Skeletal muscle tissue (tissue), 4 donors: ENCODE results near the gene OPN1LW. TPM values are rescaled to one million over a fixed set of nuclear protein-coding genes. Genes with fewer than 3 reads are reported as not detected.
A peak's percentile ranks its signal among the peaks of the same experiment; 100 is the strongest.

Experiments used
- H3K27ac ChIP-seq: one replicate; pipeline ENCODE4 v1.7.0; 2013; ENCODE audit warnings: mild to moderate bottlenecking, low read depth, low read length, inconsistent platforms
- H3K27me3 ChIP-seq, 3 donors: one replicate each; pipeline ENCODE4 v1.7.0; 2013; ENCODE audit warnings: low read length in 3 of 3; ENCODE audit not compliant: control insufficient read depth in 3 of 3, insufficient read depth in 3 of 3
- H3K36me3 ChIP-seq, 3 donors: one replicate each; pipeline ENCODE4 v1.7.0; 2013; ENCODE audit warnings: low read length in 3 of 3; ENCODE audit not compliant: control insufficient read depth in 3 of 3, insufficient read depth in 3 of 3
- H3K4me1 ChIP-seq, 3 donors: one replicate each; pipeline ENCODE4 v1.7.0; 2013; ENCODE audit warnings: low read length in 3 of 3, mild to moderate bottlenecking in 3 of 3; ENCODE audit not compliant: control insufficient read depth in 3 of 3, insufficient read depth in 3 of 3
- H3K4me3 ChIP-seq, 3 donors: one replicate each; pipeline ENCODE4 v1.7.0; 2013; ENCODE audit warnings: low read length in 3 of 3
- H3K9ac ChIP-seq, 3 donors: one replicate each; pipeline ENCODE4 v1.7.0; 2013; ENCODE audit warnings: low read length in 3 of 3, mild to moderate bottlenecking in 3 of 3, moderate library complexity in 2 of 3, low read depth in 1 of 3
- H3K9me3 ChIP-seq, 3 donors: one replicate each; pipeline ENCODE4 v1.7.0; 2013; ENCODE audit warnings: low read length in 3 of 3; ENCODE audit not compliant: control insufficient read depth in 3 of 3
- total RNA-seq: library from RNA; depleted of rRNA; stranded (reverse); fragments of >200 nt; gene quantifications from one replicate; pipeline ENCODE4 v1.2.3, GENCODE V29; 2014
- donor health status: Osteomylitis.

Gene OPN1LW
- total RNA-seq, 1 donor from 2014 or later, result not detected

GRCh38 chrX:154115750-154116149, 28.3 kb upstream of the OPN1LW start:
- no peak overlapping the region for H3K27ac ChIP-seq
- H3K9me3 ChIP-seq, result no peaks in the 10 kb centered on the region
- H3K36me3 ChIP-seq, result no peaks in the 10 kb centered on the region
- no peak overlapping the region for H3K4me3 ChIP-seq
- no peaks in the 10 kb centered on the region for H3K27me3 ChIP-seq
- H3K4me1 ChIP-seq, result no peaks in the 10 kb centered on the region
- H3K9ac ChIP-seq, result no peak overlapping the region

GRCh38 chrX:154116426-154117211, 27.4 kb upstream of the OPN1LW start:
- H3K27ac ChIP-seq, result no peak overlapping the region
- H3K9me3 ChIP-seq, result no peaks in the 10 kb centered on the region
- no peaks in the 10 kb centered on the region for H3K4me1 ChIP-seq
- H3K27me3 ChIP-seq, result no peaks in the 10 kb centered on the region
- no peak overlapping the region for H3K4me3 ChIP-seq
- no peak overlapping the region for H3K9ac ChIP-seq
- no peaks in the 10 kb centered on the region for H3K36me3 ChIP-seq

- Histone ChIP-seq H3K9ac (no peak overlapping the region), H3K4me1 (peaks cover 0 to 5% (median 4%) of the 10 kb centered on the region in 3 donors), H3K27ac (no peak overlapping the region), H3K9me3 (no peaks in the 10 kb centered on the region), H3K4me3 (no peak overlapping the region), H3K36me3 (no peaks in the 10 kb centered on the region), H3K27me3 (no peaks in the 10 kb centered on the region)
These were observed 26.5 kb upstream of the OPN1LW start for GRCh38 chrX:154117566-154117965.

GRCh38 chrX:154120567-154120966, 23.5 kb upstream of the OPN1LW start:
- no peaks in the 10 kb centered on the region for H3K27me3 ChIP-seq
- no peak overlapping the region for H3K27ac ChIP-seq

GRCh38 chrX:154121207-154121606, 22.8 kb upstream of the OPN1LW start:
- H3K27ac ChIP-seq, result peak overlapping the region; percentile 56

More at GRCh38 chrX:154120567-154120966, 23.5 kb upstream of the OPN1LW start:
- Histone ChIP-seq H3K36me3 (no peaks in the 10 kb centered on the region), H3K4me1 (peaks cover 0 to 5% (median 4%) of the 10 kb centered on the region in 3 donors), H3K4me3 (no peak overlapping the region), H3K9me3 (no peaks in the 10 kb centered on the region), H3K9ac (no peak overlapping the region)

GRCh38 chrX:154121961-154122360, 22.1 kb upstream of the OPN1LW start:
- Histone ChIP-seq H3K4me3 (no peak overlapping the region), H3K9me3 (no peaks in the 10 kb centered on the region), H3K27ac (peak overlapping the region; percentile 56), H3K27me3 (no peaks in the 10 kb centered on the region), H3K9ac (no peak overlapping the region), H3K36me3 (no peaks in the 10 kb centered on the region), H3K4me1 (peaks cover 0 to 5% (median 4%) of the 10 kb centered on the region in 3 donors)

More at GRCh38 chrX:154121207-154121606, 22.8 kb upstream of the OPN1LW start:
- Histone ChIP-seq H3K9me3 (no peaks in the 10 kb centered on the region), H3K36me3 (no peaks in the 10 kb centered on the region), H3K4me3 (no peak overlapping the region), H3K4me1 (peaks cover 0 to 5% (median 4%) of the 10 kb centered on the region in 3 donors), H3K27me3 (no peaks in the 10 kb centered on the region), H3K9ac (no peak overlapping the region)

GRCh38 chrX:154123241-154124219, 20.5 kb upstream of the OPN1LW start:
- H3K9ac ChIP-seq, result no peak overlapping the region
- no peaks in the 10 kb centered on the region for H3K27me3 ChIP-seq
- H3K27ac ChIP-seq, result no peak overlapping the region
- peaks cover 0 to 5% (median 4%) of the 10 kb centered on the region in 3 donors for H3K4me1 ChIP-seq
- no peak overlapping the region for H3K4me3 ChIP-seq
- no peaks in the 10 kb centered on the region for H3K9me3 ChIP-seq
- no peaks in the 10 kb centered on the region for H3K36me3 ChIP-seq

- Histone ChIP-seq H3K9me3 (no peaks in the 10 kb centered on the region), H3K27ac (no peak overlapping the region), H3K4me3 (no peak overlapping the region), H3K27me3 (no peaks in the 10 kb centered on the region), H3K36me3 (no peaks in the 10 kb centered on the region), H3K4me1 (peaks cover 0 to 5% (median 4%) of the 10 kb centered on the region in 3 donors), H3K9ac (no peak overlapping the region)
These were observed 18.5 kb upstream of the OPN1LW start for GRCh38 chrX:154125391-154126040.

- H3K27me3 ChIP-seq, result no peaks in the 10 kb centered on the region
- H3K4me1 ChIP-seq, result peaks cover 0 to 5% (median 4%) of the 10 kb centered on the region in 3 donors
- H3K9me3 ChIP-seq, result no peaks in the 10 kb centered on the region
- H3K36me3 ChIP-seq, result no peaks in the 10 kb centered on the region
- no peak overlapping the region for H3K9ac ChIP-seq
- H3K4me3 ChIP-seq, result no peak overlapping the region
- H3K27ac ChIP-seq, result no peak overlapping the region
These were observed 17.9 kb upstream of the OPN1LW start for GRCh38 chrX:154126101-154126500.
